Neural cell (in vitro differentiated cells): ENCODE results near the gene ZC3HAV1. TPM values are rescaled to one million over a fixed set of nuclear protein-coding genes. Genes with fewer than 3 reads are reported as not detected.

ENCODE experiments used
- H2AFZ ChIP-seq: fragments of 200-600, 300-800 bp; sonication (generic), shearing (Covaris generic); 2 replicates; pipeline ENCODE4 v1.6.0; 2014; ENCODE audit warnings: low read depth, mild to moderate bottlenecking, antibody characterized with exemption, low read length, moderate library complexity
- H3F3A ChIP-seq: fragments of 200-600 bp; shearing (Covaris generic); 2 replicates; pipeline ENCODE4 v1.6.1; 2016; ENCODE audit warnings: mild to moderate bottlenecking, moderate library complexity, mixed read lengths, antibody characterized with exemption, low read length; ENCODE audit not compliant: insufficient read depth, poor library complexity, severe bottlenecking
- H3K27ac ChIP-seq: fragments of 200-600, 300-800 bp; sonication (generic), shearing (Covaris generic); 2 replicates; pipeline ENCODE4 v1.5.1; 2014; ENCODE audit warnings: mild to moderate bottlenecking, low read length, moderate library complexity
- H3K27me3 ChIP-seq: fragments of 300-800, 200-600 bp; sonication (generic), shearing (Covaris generic); 2 replicates; pipeline ENCODE4 v1.6.0; 2014; ENCODE audit warnings: mild to moderate bottlenecking, low read depth, low read length, moderate library complexity; ENCODE audit not compliant: insufficient read depth
- H3K36me3 ChIP-seq: fragments of 300-800, 200-600 bp; sonication (generic), shearing (Covaris generic); 2 replicates; pipeline ENCODE4 v1.5.1; 2014; ENCODE audit warnings: mild to moderate bottlenecking, antibody characterized with exemption, low read length, moderate library complexity; ENCODE audit not compliant: insufficient read depth
- H3K4me2 ChIP-seq: fragments of 300-800, 200-600 bp; sonication (generic), shearing (Covaris generic); 2 replicates; pipeline ENCODE4 v1.6.0; 2014; ENCODE audit warnings: mild to moderate bottlenecking, low read length
- H3K4me3 ChIP-seq: fragments of 300-800, 200-600 bp; sonication (generic), shearing (Covaris generic); 2 replicates; pipeline ENCODE4 v1.5.1; 2014; ENCODE audit warnings: mild to moderate bottlenecking, low read length, moderate library complexity
- H3K79me2 ChIP-seq: fragments of 200-600 bp; shearing (Covaris generic); replicated peaks from 2 replicates; pipeline ENCODE4 v1.6.0; 2014; ENCODE audit warnings: mild to moderate bottlenecking, low read length, moderate library complexity; ENCODE audit not compliant: insufficient read depth
- H3K9ac ChIP-seq: fragments of 300-800, 200-600 bp; sonication (generic), shearing (Covaris generic); 2 replicates; pipeline ENCODE4 v1.6.1; 2016; ENCODE audit warnings: mild to moderate bottlenecking, low read length, mixed read lengths
- H3K9me2 ChIP-seq: fragments of 200-600 bp; shearing (Covaris generic); 2 replicates; pipeline ENCODE4 v1.6.1; 2016; ENCODE audit warnings: mild to moderate bottlenecking, low read length, mixed read lengths; ENCODE audit not compliant: insufficient read depth
- H3K9me3 ChIP-seq: fragments of 200-600, 300-800 bp; sonication (generic), shearing (Covaris generic); 2 replicates; pipeline ENCODE4 v1.6.1; 2016; ENCODE audit warnings: mild to moderate bottlenecking, mixed run types, low read length, moderate library complexity, mixed read lengths
- H4K20me1 ChIP-seq: fragments of 200-600 bp; shearing (Covaris generic); 2 replicates; pipeline ENCODE4 v1.6.1; 2016; ENCODE audit warnings: mild to moderate bottlenecking, mixed run types; ENCODE audit not compliant: insufficient read depth
- EP300 ChIP-seq: fragments of 450-650 bp; conservative IDR thresholded peaks from 2 replicates; pipeline ENCODE4 v1.6.1; 2014; ENCODE audit warnings: antibody characterized with exemption, mild to moderate bottlenecking, moderate library complexity; ENCODE audit not compliant: poor library complexity, severe bottlenecking
- EZH2 ChIP-seq: fragments of 200-600, 300-800 bp; shearing (Covaris generic), sonication (generic); IDR thresholded peaks from 2 replicates; pipeline ENCODE4 v1.6.1; 2014; ENCODE audit warnings: antibody characterized with exemption, low read length, borderline replicate concordance, mild to moderate bottlenecking; ENCODE audit not compliant: insufficient read depth, poor library complexity, severe bottlenecking
- MXI1 ChIP-seq: fragments of 450-650 bp; conservative IDR thresholded peaks from 2 replicates; pipeline ENCODE4 v1.6.1; 2014; ENCODE audit warnings: antibody characterized with exemption, mild to moderate bottlenecking; ENCODE audit not compliant: poor library complexity, severe bottlenecking
- POLR2AphosphoS5 ChIP-seq: IDR thresholded peaks from 2 replicates; pipeline ENCODE4 v1.6.1; 2012
- RAD21 ChIP-seq: fragments of 450-650 bp; conservative IDR thresholded peaks from 2 replicates; pipeline ENCODE4 v1.6.1; 2014; ENCODE audit warnings: antibody characterized with exemption, mild to moderate bottlenecking, moderate library complexity
- SMC3 ChIP-seq: fragments of 450-650 bp; conservative IDR thresholded peaks from 2 replicates; pipeline ENCODE4 v1.6.1; 2014; ENCODE audit warnings: antibody characterized with exemption, mild to moderate bottlenecking, moderate library complexity; ENCODE audit not compliant: poor library complexity
- TAF1 ChIP-seq: IDR thresholded peaks from 2 replicates; pipeline ENCODE4 v1.6.1; 2012; ENCODE audit warnings: low read depth
- polyA plus RNA-seq: library from polyadenylated mRNA; depleted of rRNA; stranded (reverse); fragments of >200 nt; gene quantifications from 2 replicates; pipeline ENCODE4 v1.2.3, GENCODE V29; 2014
- TF ChIP-seq, protein P1 (sequence below): fragments of 450-650 bp; IDR thresholded peaks from 2 replicates; pipeline ENCODE4 v1.5.1; 2014; ENCODE audit warnings: antibody characterized with exemption, mild to moderate bottlenecking, moderate library complexity; ENCODE audit not compliant: poor library complexity, severe bottlenecking
- TF ChIP-seq, protein P2 (sequence below): IDR thresholded peaks from 2 replicates; pipeline ENCODE4 v1.6.1; 2012; ENCODE audit warnings: borderline replicate concordance

ZC3HAV1 gene
- polyA plus RNA-seq, 1 donor from 2014 or later = 0.16 TPM

DNA sequence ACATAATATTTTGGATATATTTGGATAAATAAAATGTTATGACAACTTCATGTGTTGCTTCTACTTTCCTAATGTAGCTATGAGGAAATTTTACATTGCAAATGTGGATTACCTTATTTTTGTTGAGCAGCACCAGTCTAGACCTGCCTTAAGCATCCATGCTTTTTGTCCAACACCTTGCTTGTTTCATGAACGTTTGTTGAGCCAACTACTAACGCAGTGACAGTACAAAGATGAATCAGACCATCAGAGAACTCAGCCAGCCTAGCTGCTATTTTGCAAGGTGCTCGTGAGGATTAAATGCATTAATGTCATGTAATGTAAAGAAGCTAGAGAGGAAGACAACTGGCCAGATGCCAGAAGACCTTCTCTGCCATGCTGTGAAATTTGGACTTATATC lies 72.6 kb downstream of the ZC3HAV1 start:
- no peak overlapping the region for H3K4me2 ChIP-seq
- H2AFZ ChIP-seq = no peak overlapping the region
- no peak for TF ChIP-seq TAF1
- TF ChIP-seq MXI1 = no peak
- TF ChIP-seq EZH2 = no peak
- no peak for TF ChIP-seq SMC3
- TF ChIP-seq EP300 = no peak
- TF ChIP-seq, protein P1, sequence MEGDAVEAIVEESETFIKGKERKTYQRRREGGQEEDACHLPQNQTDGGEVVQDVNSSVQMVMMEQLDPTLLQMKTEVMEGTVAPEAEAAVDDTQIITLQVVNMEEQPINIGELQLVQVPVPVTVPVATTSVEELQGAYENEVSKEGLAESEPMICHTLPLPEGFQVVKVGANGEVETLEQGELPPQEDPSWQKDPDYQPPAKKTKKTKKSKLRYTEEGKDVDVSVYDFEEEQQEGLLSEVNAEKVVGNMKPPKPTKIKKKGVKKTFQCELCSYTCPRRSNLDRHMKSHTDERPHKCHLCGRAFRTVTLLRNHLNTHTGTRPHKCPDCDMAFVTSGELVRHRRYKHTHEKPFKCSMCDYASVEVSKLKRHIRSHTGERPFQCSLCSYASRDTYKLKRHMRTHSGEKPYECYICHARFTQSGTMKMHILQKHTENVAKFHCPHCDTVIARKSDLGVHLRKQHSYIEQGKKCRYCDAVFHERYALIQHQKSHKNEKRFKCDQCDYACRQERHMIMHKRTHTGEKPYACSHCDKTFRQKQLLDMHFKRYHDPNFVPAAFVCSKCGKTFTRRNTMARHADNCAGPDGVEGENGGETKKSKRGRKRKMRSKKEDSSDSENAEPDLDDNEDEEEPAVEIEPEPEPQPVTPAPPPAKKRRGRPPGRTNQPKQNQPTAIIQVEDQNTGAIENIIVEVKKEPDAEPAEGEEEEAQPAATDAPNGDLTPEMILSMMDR = no peak
- TF ChIP-seq RAD21 = no peak
- TF ChIP-seq POLR2AphosphoS5 = no peak
- TF ChIP-seq, protein P2, sequence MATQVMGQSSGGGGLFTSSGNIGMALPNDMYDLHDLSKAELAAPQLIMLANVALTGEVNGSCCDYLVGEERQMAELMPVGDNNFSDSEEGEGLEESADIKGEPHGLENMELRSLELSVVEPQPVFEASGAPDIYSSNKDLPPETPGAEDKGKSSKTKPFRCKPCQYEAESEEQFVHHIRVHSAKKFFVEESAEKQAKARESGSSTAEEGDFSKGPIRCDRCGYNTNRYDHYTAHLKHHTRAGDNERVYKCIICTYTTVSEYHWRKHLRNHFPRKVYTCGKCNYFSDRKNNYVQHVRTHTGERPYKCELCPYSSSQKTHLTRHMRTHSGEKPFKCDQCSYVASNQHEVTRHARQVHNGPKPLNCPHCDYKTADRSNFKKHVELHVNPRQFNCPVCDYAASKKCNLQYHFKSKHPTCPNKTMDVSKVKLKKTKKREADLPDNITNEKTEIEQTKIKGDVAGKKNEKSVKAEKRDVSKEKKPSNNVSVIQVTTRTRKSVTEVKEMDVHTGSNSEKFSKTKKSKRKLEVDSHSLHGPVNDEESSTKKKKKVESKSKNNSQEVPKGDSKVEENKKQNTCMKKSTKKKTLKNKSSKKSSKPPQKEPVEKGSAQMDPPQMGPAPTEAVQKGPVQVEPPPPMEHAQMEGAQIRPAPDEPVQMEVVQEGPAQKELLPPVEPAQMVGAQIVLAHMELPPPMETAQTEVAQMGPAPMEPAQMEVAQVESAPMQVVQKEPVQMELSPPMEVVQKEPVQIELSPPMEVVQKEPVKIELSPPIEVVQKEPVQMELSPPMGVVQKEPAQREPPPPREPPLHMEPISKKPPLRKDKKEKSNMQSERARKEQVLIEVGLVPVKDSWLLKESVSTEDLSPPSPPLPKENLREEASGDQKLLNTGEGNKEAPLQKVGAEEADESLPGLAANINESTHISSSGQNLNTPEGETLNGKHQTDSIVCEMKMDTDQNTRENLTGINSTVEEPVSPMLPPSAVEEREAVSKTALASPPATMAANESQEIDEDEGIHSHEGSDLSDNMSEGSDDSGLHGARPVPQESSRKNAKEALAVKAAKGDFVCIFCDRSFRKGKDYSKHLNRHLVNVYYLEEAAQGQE = no peak

DNA sequence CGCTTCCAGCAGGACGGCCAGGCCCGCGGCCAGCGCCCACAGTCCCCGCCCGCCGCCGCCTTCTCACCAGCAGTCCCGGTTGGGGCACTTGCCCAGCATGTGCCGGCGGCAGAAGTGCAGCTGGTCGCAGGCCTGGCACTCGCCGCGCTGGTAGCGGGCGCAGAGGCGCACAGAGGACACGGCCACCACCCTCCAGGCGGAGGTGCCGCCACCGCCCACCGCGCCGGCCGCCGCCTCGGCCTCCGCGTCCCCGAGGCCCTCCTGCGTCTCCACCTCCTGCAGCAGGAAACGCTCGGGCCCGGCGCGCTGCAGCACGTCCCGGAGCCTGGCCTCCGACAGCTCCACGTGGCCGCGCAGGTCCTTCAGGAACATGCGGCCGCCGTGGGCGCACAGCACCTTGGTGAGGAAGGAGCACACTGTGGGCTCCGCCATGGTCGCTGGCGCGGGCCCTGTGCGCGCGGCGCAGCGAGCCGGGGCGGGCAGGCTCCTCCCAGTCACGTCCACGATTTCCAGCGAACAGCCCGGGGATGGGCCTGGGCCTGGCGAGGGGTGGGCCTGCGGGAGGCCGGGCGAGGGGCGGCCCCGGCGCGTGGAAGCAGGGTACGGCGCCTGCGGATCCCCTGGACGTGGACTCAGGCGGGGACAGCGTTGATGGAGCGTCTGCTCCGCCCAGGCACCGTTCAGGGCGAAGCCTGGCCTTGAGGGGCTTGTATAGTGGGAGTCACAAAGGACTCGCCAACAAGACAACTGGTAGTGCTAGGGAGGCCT lies 73.8 kb downstream of the ZC3HAV1 start, which contains the start of gene ZC3HAV1L:
Gene ZC3HAV1L, minus strand, starts transcription at position 457 of the 768 bp plus-strand sequence. Its CDS starts 25 bp downstream, at position 432.
- Histone ChIP-seq H3K27ac (no peak within 1 kb of the TSS), H3K9ac (no peak within 1 kb of the TSS), H4K20me1 (no peaks in the 10 kb centered on the region), H3K4me3 (peak within 1 kb of the TSS; percentile 55), H3K9me2 (no peaks in the 10 kb centered on the region), H3K27me3 (peaks cover 20% of the 10 kb centered on the region), H3F3A (no peaks in the 10 kb centered on the region), H3K4me2 (no peak within 1 kb of the TSS), H3K79me2 (no peaks in the 10 kb centered on the region), H3K9me3 (no peaks in the 10 kb centered on the region), H2AFZ (no peak within 1 kb of the TSS), H3K36me3 (no peaks in the 10 kb centered on the region)
- TF ChIP-seq TAF1 = no peak
- TF ChIP-seq EZH2 = no peak
- TF ChIP-seq, protein P1 = no peak
- TF ChIP-seq RAD21 = no peak
- TF ChIP-seq EP300 = no peak

More for the DNA sequence above, 72.6 kb downstream of the ZC3HAV1 start:
- Histone ChIP-seq H3K9ac (no peak overlapping the region), H3K9me2 (no peaks in the 10 kb centered on the region), H3F3A (no peaks in the 10 kb centered on the region), H3K4me3 (no peak overlapping the region), H4K20me1 (no peaks in the 10 kb centered on the region), H3K36me3 (no peaks in the 10 kb centered on the region), H3K79me2 (no peaks in the 10 kb centered on the region), H3K9me3 (no peaks in the 10 kb centered on the region), H3K27ac (no peak overlapping the region), H3K27me3 (peaks cover 20% of the 10 kb centered on the region)
